NCI-H82 treated with DMSO at 0.1 percent for 48 hours (cell line): ENCODE results near the gene ARCN1.

Experiments used
- DNase-seq: peaks from one replicate; lab custom pipeline; 2025; ENCODE audit not compliant: unreplicated experiment; lab: John Stamatoyannopoulos, UW

The ARCN1 gene

GRCh38 chr11:118635237-118635591 lies 63.0 kb downstream of the ARCN1 start:
- DNase-seq: no peak

GRCh38 chr11:118635642-118636041 lies 63.4 kb downstream of the ARCN1 start:
- no peak for DNase-seq

GRCh38 chr11:118636569-118637290 lies 64.5 kb downstream of the ARCN1 start:
- DNase-seq: no peak

- no peak for DNase-seq
These were observed 66.5 kb downstream of the ARCN1 start for GRCh38 chr11:118638726-118639125.

GRCh38 chr11:118639899-118640298 lies 67.7 kb downstream of the ARCN1 start:
- no peak for DNase-seq

- DNase-seq: no peak
These were observed 68.3 kb downstream of the ARCN1 start for GRCh38 chr11:118640332-118641154.

- no peak for DNase-seq
These were observed 69.3 kb downstream of the ARCN1 start for GRCh38 chr11:118641397-118642019.

GRCh38 chr11:118643142-118643994 lies 71.2 kb downstream of the ARCN1 start:
- DNase-seq: no peak

GRCh38 chr11:118643995-118644345 lies 71.8 kb downstream of the ARCN1 start:
- no peak for DNase-seq

GRCh38 chr11:118644496-118644895 lies 72.3 kb downstream of the ARCN1 start:
- DNase-seq: no peak

- DNase-seq: no peak
These were observed 73.0 kb downstream of the ARCN1 start for GRCh38 chr11:118645066-118645715.

GRCh38 chr11:118646393-118646792 lies 74.2 kb downstream of the ARCN1 start:
- no peak for DNase-seq

- DNase-seq: no peak
These were observed 76.1 kb downstream of the ARCN1 start for GRCh38 chr11:118648291-118648690.

GRCh38 chr11:118649941-118650340 lies 77.7 kb downstream of the ARCN1 start:
- no peak for DNase-seq

GRCh38 chr11:118650366-118650765 lies 78.2 kb downstream of the ARCN1 start:
- DNase-seq: no peak

- DNase-seq: no peak
These were observed 79.6 kb downstream of the ARCN1 start for GRCh38 chr11:118651820-118652219.
